ENCODE results near the gene ZC4H2.
"Not testable (repeated sequence)": the region's sequence is repeated elsewhere in the genome, so short reads cannot be mapped to it uniquely, and the experiment has no call there.

Gene ZC4H2

GRCh38 chrX:64908121-64908520 is 68.1 kb downstream of the ZC4H2 start:
- H3K4me3 ChIP-seq (ENCODE audit: low read length) = no peak overlapping the region
- no peaks in the 10 kb centered on the region for H3K36me3 ChIP-seq (ENCODE audit: control insufficient read depth, insufficient read depth, low read length)
- no peak overlapping the region for H3K9ac ChIP-seq (ENCODE audit: low read length)
- no peaks in the 10 kb centered on the region for H3K27me3 ChIP-seq (ENCODE audit: control insufficient read depth, insufficient read depth, low read length)
- H3K9me3 ChIP-seq (ENCODE audit: control insufficient read depth, low read length) = no peaks in the 10 kb centered on the region
- H3K4me1 ChIP-seq (ENCODE audit: control insufficient read depth, insufficient read depth, low read length) = no peaks in the 10 kb centered on the region

DNA sequence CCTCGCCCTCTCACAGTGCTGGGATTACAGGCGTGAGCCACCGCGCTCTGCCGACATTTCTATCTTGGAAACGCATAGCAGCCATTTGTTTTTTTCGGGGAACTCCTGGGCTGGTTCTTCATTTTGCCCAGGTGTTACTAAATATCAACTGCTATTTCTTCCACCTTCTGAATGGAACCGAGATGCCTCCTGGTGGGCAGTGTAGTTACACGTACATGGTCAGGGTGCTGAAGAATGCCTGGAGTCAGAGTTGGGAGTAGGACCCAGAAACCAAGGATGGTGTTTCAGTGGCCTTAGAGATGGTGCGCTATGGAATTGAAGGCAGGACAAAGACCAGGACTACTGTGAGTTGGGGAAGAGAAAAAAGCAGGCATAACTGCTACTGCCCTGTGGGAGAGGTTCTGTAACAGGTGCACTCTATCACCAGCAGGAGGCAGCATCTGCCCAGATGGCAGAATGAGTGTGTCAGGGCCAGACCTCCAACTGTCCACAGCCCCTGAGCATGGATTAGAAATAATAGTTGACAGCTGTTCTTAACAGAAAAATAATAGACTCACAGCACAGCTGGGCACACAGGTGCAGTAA is 81.7 kb downstream of the ZC4H2 start:
- Histone ChIP-seq H3K36me3 (ENCODE audit: control insufficient read depth, insufficient read depth, low read length) (no peaks in the 10 kb centered on the region), H3K9ac (ENCODE audit: low read length) (no peak overlapping the region), H3K27me3 (ENCODE audit: control insufficient read depth, insufficient read depth, low read length) (no peaks in the 10 kb centered on the region), H3K9me3 (ENCODE audit: control insufficient read depth, low read length) (no peaks in the 10 kb centered on the region), H3K4me3 (ENCODE audit: low read length) (no peak overlapping the region), H3K4me1 (ENCODE audit: control insufficient read depth, insufficient read depth, low read length) (no peaks in the 10 kb centered on the region)

DNA sequence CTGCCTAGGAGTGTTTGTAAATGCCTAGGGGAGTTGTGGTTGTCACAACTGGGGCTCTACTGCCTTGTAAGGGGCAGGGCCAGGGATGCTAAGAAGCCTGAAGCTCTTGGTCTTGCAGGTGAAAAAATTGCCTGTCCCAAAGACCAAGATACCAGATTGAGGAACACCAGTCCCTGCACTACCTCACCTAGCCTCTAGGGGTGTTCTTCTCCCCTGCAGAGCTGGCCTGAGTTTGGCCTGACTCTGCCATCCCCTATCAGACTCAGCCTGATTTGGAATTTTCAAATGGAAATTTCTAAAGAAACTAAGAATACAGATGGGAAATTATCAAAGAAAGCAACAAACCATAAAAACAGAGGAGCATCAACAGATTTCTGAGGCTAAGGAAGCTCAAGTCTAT is 90.4 kb downstream of the ZC4H2 start:
- Histone ChIP-seq H3K4me3 (ENCODE audit: low read length) (no peak overlapping the region), H3K27me3 (ENCODE audit: control insufficient read depth, insufficient read depth, low read length) (no peaks in the 10 kb centered on the region), H3K36me3 (ENCODE audit: control insufficient read depth, insufficient read depth, low read length) (no peaks in the 10 kb centered on the region), H3K9ac (ENCODE audit: low read length) (no peak overlapping the region), H3K9me3 (ENCODE audit: control insufficient read depth, low read length) (no peaks in the 10 kb centered on the region), H3K4me1 (ENCODE audit: control insufficient read depth, insufficient read depth, low read length) (no peaks in the 10 kb centered on the region)

DNA sequence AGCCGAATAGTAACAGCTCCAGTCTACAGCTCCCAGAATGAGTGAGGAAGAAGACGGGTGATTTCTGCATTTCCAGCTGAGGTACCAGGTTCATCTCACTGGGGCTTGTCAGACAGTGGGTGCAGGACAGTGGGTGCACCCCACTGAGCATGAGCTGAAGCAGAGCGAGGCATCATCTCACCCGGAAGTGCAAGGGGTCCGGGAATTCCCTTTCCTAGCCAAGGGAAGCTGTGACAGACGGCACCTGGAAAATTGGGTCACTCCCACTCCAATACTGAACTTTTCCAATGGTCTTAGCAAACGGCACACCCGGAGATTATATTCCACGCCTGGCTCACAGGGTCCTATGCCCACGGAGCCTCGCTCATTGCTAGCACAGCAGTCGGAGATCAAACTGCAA is 97.5 kb downstream of the ZC4H2 start:
- not testable (repeated sequence) for H3K36me3 ChIP-seq (ENCODE audit: control insufficient read depth, insufficient read depth, low read length); H3K4me3 ChIP-seq (ENCODE audit: low read length); H3K9me3 ChIP-seq (ENCODE audit: control insufficient read depth, low read length); H3K4me1 ChIP-seq (ENCODE audit: control insufficient read depth, insufficient read depth, low read length); H3K27me3 ChIP-seq (ENCODE audit: control insufficient read depth, insufficient read depth, low read length); H3K9ac ChIP-seq (ENCODE audit: low read length)

DNA sequence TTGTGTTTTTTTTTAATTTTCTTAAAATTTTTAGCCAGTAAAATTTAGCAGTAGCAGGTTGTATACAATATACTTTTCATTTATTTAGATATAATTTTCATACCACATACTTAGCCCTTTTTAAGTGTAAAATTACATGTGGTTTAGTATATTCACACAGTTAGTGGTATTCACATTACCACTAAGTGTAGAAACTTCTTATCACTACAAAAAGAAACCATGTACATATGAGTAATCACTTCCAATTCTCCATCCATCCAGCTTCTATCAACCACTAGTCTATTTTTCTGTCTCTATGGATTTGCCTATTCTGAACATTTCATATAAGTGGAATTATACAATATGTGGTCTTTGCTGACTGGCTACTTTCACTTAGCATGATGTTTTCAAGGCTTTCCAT is 109.0 kb downstream of the ZC4H2 start:
- Histone ChIP-seq H3K9me3 (ENCODE audit: control insufficient read depth, low read length) (no peaks in the 10 kb centered on the region), H3K9ac (ENCODE audit: low read length) (no peak overlapping the region), H3K4me1 (ENCODE audit: control insufficient read depth, insufficient read depth, low read length) (no peaks in the 10 kb centered on the region), H3K4me3 (ENCODE audit: low read length) (no peak overlapping the region), H3K27me3 (ENCODE audit: control insufficient read depth, insufficient read depth, low read length) (no peaks in the 10 kb centered on the region), H3K36me3 (ENCODE audit: control insufficient read depth, insufficient read depth, low read length) (no peaks in the 10 kb centered on the region)
